Measurements from ENCODE around the gene SUV39H1. TPM values are rescaled to one million over a fixed set of nuclear protein-coding genes. Genes with fewer than 3 reads are reported as not detected.

SUV39H1 gene
- total and polyA plus RNA-seq, 2 of the 8 experiments (the other 6 are each of a cell fraction or from before 2014, with no cell fraction given): 14.8 to 27.8 TPM

GRCh38 chrX:48702032-48702431 lies 5.5 kb downstream of the SUV39H1 start (continued):
- no peak for TF ChIP-seq CHD7 (IDR thresholded peaks at IDR 0.05; ENCODE audit: insufficient replicate concordance, low read length)
- TF ChIP-seq EP300 (IDR thresholded peaks at IDR 0.05; ENCODE audit: borderline replicate concordance in 1 of 2, low read depth in 2 of 2, low read length in 2 of 2): no peak
- TF ChIP-seq ATF2 (IDR thresholded peaks at IDR 0.05; ENCODE audit: low read length): no peak
- no peak for TF ChIP-seq PHF8 (conservative IDR thresholded peaks at IDR 0.05; ENCODE audit: low read depth, low read length)
- no peak for TF ChIP-seq SIX5 (IDR thresholded peaks at IDR 0.05; ENCODE audit: low read depth, low read length)
- TF ChIP-seq HDAC6 (IDR thresholded peaks at IDR 0.05; ENCODE audit: low read depth, low read length): no peak
